Endodermal cell (in vitro differentiated cells): ENCODE measurements around the gene LSM4. TPM values are rescaled to one million over a fixed set of nuclear protein-coding genes. Genes with fewer than 3 reads are reported as not detected.

Experiments
- DNase-seq: peaks from one replicate; pipeline ENCODE4 v3.0.0-alpha.2; 2017
- H3K27ac ChIP-seq: 2 replicates; pipeline ENCODE4 v1.5.1; 2013; ENCODE audit warnings: mild to moderate bottlenecking, low read depth, low read length, moderate library complexity
- H3K27me3 ChIP-seq: 2 replicates; pipeline ENCODE4 v1.6.1; 2013; ENCODE audit warnings: mild to moderate bottlenecking, low read length, moderate library complexity; ENCODE audit not compliant: insufficient read depth, control insufficient read depth, poor library complexity, severe bottlenecking
- H3K36me3 ChIP-seq: 2 replicates; pipeline ENCODE4 v1.7.0; 2013; ENCODE audit warnings: mild to moderate bottlenecking, low read length, moderate library complexity; ENCODE audit not compliant: control insufficient read depth, insufficient read depth
- H3K4me1 ChIP-seq: one replicate; pipeline ENCODE4 v1.7.0; 2013; ENCODE audit warnings: low read length; ENCODE audit not compliant: control insufficient read depth, insufficient read depth
- H3K4me3 ChIP-seq: 2 replicates; pipeline ENCODE4 v1.5.1; 2013; ENCODE audit warnings: mild to moderate bottlenecking, low read length, moderate library complexity
- H3K9ac ChIP-seq: 2 replicates; pipeline ENCODE4 v1.6.1; 2013; ENCODE audit warnings: mild to moderate bottlenecking, low read length, moderate library complexity; ENCODE audit not compliant: poor library complexity, severe bottlenecking; ENCODE audit errors: extremely low read depth
- H3K9me3 ChIP-seq: 2 replicates; pipeline ENCODE4 v1.6.1; 2013; ENCODE audit warnings: mild to moderate bottlenecking, low read length, moderate library complexity; ENCODE audit not compliant: control insufficient read depth
- H3K27ac Mint-ChIP-seq: 2 replicates; pipeline ENCODE4 v1.8.0; 2020; ENCODE audit warnings: mixed read lengths
- H3K27me3 Mint-ChIP-seq: 2 replicates; pipeline ENCODE4 v1.8.0; 2021; ENCODE audit warnings: mild to moderate bottlenecking, mixed read lengths; ENCODE audit not compliant: insufficient read depth
- H3K36me3 Mint-ChIP-seq: 2 replicates; pipeline ENCODE4 v1.8.0; 2020; ENCODE audit warnings: low read depth, mixed read lengths
- H3K4me1 Mint-ChIP-seq: 2 replicates; pipeline ENCODE4 v1.8.0; 2020; ENCODE audit warnings: mixed read lengths
- H3K4me3 Mint-ChIP-seq: 2 replicates; pipeline ENCODE4 v1.8.0; 2020; ENCODE audit warnings: mild to moderate bottlenecking, moderate library complexity, mixed read lengths
- H3K9me3 Mint-ChIP-seq: 2 replicates; pipeline ENCODE4 v1.8.0; 2020; ENCODE audit warnings: mild to moderate bottlenecking, mixed read lengths
- CTCF ChIP-seq: fragments of 200-600 bp; sonication (generic); conservative IDR thresholded peaks from 2 replicates; pipeline ENCODE4 v1.5.0; 2021; ENCODE audit warnings: antibody characterized with exemption, mild to moderate bottlenecking
- WGBS, 2 experiments: methylation state at CpG; one replicate each; pipeline versions ENCODE4 v1.1.5 to v1.1.7; 2013; ENCODE audit warnings: missing lambda C conversion rate in 2 of 2, mixed read lengths in 1 of 2; ENCODE audit not compliant: insufficient coverage in 1 of 2, insufficient read length in 1 of 2; 5-methylcytosine and 5-hydroxymethylcytosine counted together
- total RNA-seq, 2 donors: library from RNA; stranded (reverse); fragmentation: NEBNext Ultra II Directional in 1 of 2; extraction: Animal tissue kit (Norgen Biotek cat#: 25700) in 1 of 2; gene quantifications; 2 replicates in 1 of 2; 3 replicates in 1 of 2; pipeline ENCODE4 v1.2.1, GENCODE V29; 2021

LSM4 gene
- total RNA-seq, 2 donors from 2014 or later: 252 to 276 TPM

GRCh38 chr19:18308051-18308947, 14.6 kb downstream of the LSM4 start:
- peaks cover 47% of the 10 kb centered on the region for H3K36me3 ChIP-seq
- TF ChIP-seq CTCF: no peak
- Mint-ChIP-seq H3K27me3 (no peaks in the 10 kb centered on the region), H3K4me1 (peaks cover 15% of the 10 kb centered on the region), H3K9me3 (no peaks in the 10 kb centered on the region), H3K27ac (no peak overlapping the region), H3K36me3 (peaks cover 41% of the 10 kb centered on the region), H3K4me3 (no peak overlapping the region)
- H3K27ac ChIP-seq: no peak overlapping the region
- WGBS, 2 experiments: 94 to 97% methylated on average over 15 to 20 of the region's 20 CpGs
- peaks cover 8% of the 10 kb centered on the region for H3K4me1 ChIP-seq
- DNase-seq: peak; percentile 33
- no peak overlapping the region for H3K4me3 ChIP-seq
- H3K9ac ChIP-seq: no peak overlapping the region
- H3K9me3 ChIP-seq: no peaks in the 10 kb centered on the region
- H3K27me3 ChIP-seq: no peaks in the 10 kb centered on the region

- no peaks in the 10 kb centered on the region for H3K9me3 Mint-ChIP-seq
- WGBS, 2 experiments: 93 to 99% methylated on average over 13 to 19 of the region's 19 CpGs
- Histone ChIP-seq H3K27ac (no peak overlapping the region), H3K27me3 (no peaks in the 10 kb centered on the region), H3K9me3 (no peaks in the 10 kb centered on the region), H3K4me3 (no peak overlapping the region), H3K4me1 (peaks cover 8% of the 10 kb centered on the region), H3K9ac (no peak overlapping the region), H3K36me3 (peaks cover 39% of the 10 kb centered on the region)
- no peak overlapping the region for H3K4me3 Mint-ChIP-seq
- H3K27me3 Mint-ChIP-seq: no peaks in the 10 kb centered on the region
- TF ChIP-seq CTCF: no peak
- peaks cover 31% of the 10 kb centered on the region for H3K36me3 Mint-ChIP-seq
- no peak overlapping the region for H3K27ac Mint-ChIP-seq
- H3K4me1 Mint-ChIP-seq: peaks cover 15% of the 10 kb centered on the region
- peak; percentile 55 for DNase-seq
Measured at GRCh38 chr19:18307271-18307681, 15.6 kb downstream of the LSM4 start.

GRCh38 chr19:18306888-18307260, 16.0 kb downstream of the LSM4 start:
- Histone ChIP-seq H3K27ac (peak overlapping the region; percentile 29), H3K27me3 (no peaks in the 10 kb centered on the region), H3K4me1 (peaks cover 8% of the 10 kb centered on the region), H3K9me3 (no peaks in the 10 kb centered on the region), H3K36me3 (peaks cover 35% of the 10 kb centered on the region), H3K4me3 (no peak overlapping the region), H3K9ac (no peak overlapping the region)
- H3K27me3 Mint-ChIP-seq: no peaks in the 10 kb centered on the region
- H3K9me3 Mint-ChIP-seq: no peaks in the 10 kb centered on the region
- no peak overlapping the region for H3K27ac Mint-ChIP-seq
- WGBS, 2 experiments: 92 to 96% methylated on average over 7 to 14 of the region's 14 CpGs
- no peak for DNase-seq
- peaks cover 15% of the 10 kb centered on the region for H3K4me1 Mint-ChIP-seq
- no peak overlapping the region for H3K4me3 Mint-ChIP-seq
- TF ChIP-seq CTCF: no peak
- H3K36me3 Mint-ChIP-seq: peaks cover 31% of the 10 kb centered on the region
